ENCODE results near the gene P2RX2. TPM values are rescaled to one million over a fixed set of nuclear protein-coding genes. Genes with fewer than 3 reads are reported as not detected.

P2RX2 gene
- total RNA-seq, 1 donor from 2014 or later = not detected

- no peak for DNase-seq
Observed at GRCh38 chr12:132603240-132604150, 15.1 kb upstream of the P2RX2 start.

GRCh38 chr12:132604151-132604618 lies 14.4 kb upstream of the P2RX2 start:
- DNase-seq = no peak

GRCh38 chr12:132604668-132605441 lies 13.7 kb upstream of the P2RX2 start:
- DNase-seq = no peak

- DNase-seq = no peak
Observed at GRCh38 chr12:132605892-132606291, 12.7 kb upstream of the P2RX2 start.

- DNase-seq = no peak
Observed at GRCh38 chr12:132606466-132606865, 12.1 kb upstream of the P2RX2 start.

- DNase-seq = no peak
Observed at GRCh38 chr12:132606927-132607326, 11.6 kb upstream of the P2RX2 start.

- DNase-seq = no peak
Observed at GRCh38 chr12:132608231-132609171, 10.1 kb upstream of the P2RX2 start.

GRCh38 chr12:132610051-132610759 lies 8.4 kb upstream of the P2RX2 start, which contains the start of gene LRCOL1:
Gene LRCOL1, minus strand, starts transcription at chr12:132610582. Its CDS starts 4,331 bp downstream, at chr12:132606251.
- peak; percentile 20 for DNase-seq

- no peak for DNase-seq
Observed at GRCh38 chr12:132610866-132611602, 7.5 kb upstream of the P2RX2 start.

- DNase-seq = no peak
Observed at GRCh38 chr12:132611620-132612019, 7.0 kb upstream of the P2RX2 start.

- no peak for DNase-seq
Observed at GRCh38 chr12:132614029-132614428, 4.5 kb upstream of the P2RX2 start.

GRCh38 chr12:132614861-132615578 lies 3.6 kb upstream of the P2RX2 start:
- peak; percentile 63 for DNase-seq

GRCh38 chr12:132615579-132616038 lies 3.0 kb upstream of the P2RX2 start:
- DNase-seq = no peak

GRCh38 chr12:132617135-132617701 lies 1.4 kb upstream of the P2RX2 start:
- DNase-seq = no peak

GRCh38 chr12:132617822-132618682 lies 524 bp upstream of the P2RX2 start:
- DNase-seq = no peak

- no peak for DNase-seq
Observed at GRCh38 chr12:132619071-132619385, 452 bp downstream of the P2RX2 start.

GRCh38 chr12:132619386-132620112 lies 973 bp downstream of the P2RX2 start:
- DNase-seq = no peak
